Renal cortex interstitium (tissue), 11 donors: ENCODE results near the gene EDA2R. TPM values are rescaled to one million over a fixed set of nuclear protein-coding genes. Genes with fewer than 3 reads are reported as not detected.

Experiments used
- DNase-seq, 11 donors: peaks; one replicate each; pipeline ENCODE4 v3.0.0-alpha.2; 2013; ENCODE audit warnings: low read depth in 9 of 11, low spot score in 4 of 11; ENCODE audit errors: extremely low read depth in 1 of 11
- polyA plus RNA-seq, 3 donors: library from polyadenylated mRNA; unstranded; fragments of 120-200 nt; gene quantifications; one replicate each; pipeline ENCODE4 v1.2.1, GENCODE V29; 2013; ENCODE audit not compliant: insufficient read length in 3 of 3

Gene EDA2R
- polyA plus RNA-seq, 3 donors, result 0.40 to 0.68 (median 0.50) TPM

GRCh38 chrX:66579219-66579618 lies 59.7 kb downstream of the EDA2R start:
- DNase-seq, result no peak

DNA sequence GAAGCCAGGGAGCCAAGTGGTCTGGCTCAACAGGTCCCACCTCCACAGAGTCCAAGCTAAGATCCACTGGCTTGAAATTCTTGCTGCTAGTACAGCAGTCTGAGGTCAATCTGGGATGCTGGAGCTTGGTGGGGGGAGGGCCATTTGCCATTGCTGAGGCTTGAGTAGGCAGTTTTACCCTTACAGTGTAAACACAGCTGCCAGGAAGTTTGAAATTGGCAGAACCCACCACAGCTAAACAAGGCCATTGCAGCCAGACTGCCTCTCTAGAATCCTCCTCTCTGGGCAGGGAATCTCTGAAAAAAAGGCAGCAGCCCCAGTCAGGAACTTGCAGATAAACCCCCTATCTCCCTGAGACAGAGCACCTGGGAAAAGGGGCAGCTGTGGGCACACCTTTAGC lies 84.9 kb downstream of the EDA2R start:
- no peak for DNase-seq

DNA sequence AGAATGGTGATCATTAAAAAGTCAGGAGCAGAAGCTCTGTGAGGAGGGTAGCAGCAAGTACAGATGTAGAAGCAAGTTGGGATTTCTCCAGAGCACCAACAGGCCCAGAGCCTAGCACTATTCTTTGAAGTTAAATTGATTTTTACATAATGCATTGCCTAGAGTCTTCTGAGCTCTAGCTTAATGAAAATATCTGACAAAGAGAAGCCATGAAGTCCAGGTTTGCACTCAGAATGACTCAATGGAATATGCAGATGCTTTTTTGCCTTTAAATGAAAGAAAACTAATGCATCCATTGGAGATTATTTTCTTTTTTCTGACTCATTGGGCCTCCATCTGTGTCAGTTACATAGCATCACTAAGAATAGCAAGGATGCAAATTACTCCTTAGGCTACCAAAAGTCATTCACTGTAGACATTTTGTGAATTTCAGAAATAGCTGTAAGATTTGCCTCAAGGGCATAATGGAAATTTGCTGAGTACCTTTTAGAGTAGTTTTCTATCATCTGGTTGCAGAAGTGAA lies 91.0 kb downstream of the EDA2R start:
- DNase-seq, result no peak
